Measurements from ENCODE around the gene PHAX.
"Not testable (repeated sequence)": the region's sequence is repeated elsewhere in the genome, so short reads cannot be mapped to it uniquely, and the experiment has no call there.

The PHAX gene, protein sequence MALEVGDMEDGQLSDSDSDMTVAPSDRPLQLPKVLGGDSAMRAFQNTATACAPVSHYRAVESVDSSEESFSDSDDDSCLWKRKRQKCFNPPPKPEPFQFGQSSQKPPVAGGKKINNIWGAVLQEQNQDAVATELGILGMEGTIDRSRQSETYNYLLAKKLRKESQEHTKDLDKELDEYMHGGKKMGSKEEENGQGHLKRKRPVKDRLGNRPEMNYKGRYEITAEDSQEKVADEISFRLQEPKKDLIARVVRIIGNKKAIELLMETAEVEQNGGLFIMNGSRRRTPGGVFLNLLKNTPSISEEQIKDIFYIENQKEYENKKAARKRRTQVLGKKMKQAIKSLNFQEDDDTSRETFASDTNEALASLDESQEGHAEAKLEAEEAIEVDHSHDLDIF

DNA sequence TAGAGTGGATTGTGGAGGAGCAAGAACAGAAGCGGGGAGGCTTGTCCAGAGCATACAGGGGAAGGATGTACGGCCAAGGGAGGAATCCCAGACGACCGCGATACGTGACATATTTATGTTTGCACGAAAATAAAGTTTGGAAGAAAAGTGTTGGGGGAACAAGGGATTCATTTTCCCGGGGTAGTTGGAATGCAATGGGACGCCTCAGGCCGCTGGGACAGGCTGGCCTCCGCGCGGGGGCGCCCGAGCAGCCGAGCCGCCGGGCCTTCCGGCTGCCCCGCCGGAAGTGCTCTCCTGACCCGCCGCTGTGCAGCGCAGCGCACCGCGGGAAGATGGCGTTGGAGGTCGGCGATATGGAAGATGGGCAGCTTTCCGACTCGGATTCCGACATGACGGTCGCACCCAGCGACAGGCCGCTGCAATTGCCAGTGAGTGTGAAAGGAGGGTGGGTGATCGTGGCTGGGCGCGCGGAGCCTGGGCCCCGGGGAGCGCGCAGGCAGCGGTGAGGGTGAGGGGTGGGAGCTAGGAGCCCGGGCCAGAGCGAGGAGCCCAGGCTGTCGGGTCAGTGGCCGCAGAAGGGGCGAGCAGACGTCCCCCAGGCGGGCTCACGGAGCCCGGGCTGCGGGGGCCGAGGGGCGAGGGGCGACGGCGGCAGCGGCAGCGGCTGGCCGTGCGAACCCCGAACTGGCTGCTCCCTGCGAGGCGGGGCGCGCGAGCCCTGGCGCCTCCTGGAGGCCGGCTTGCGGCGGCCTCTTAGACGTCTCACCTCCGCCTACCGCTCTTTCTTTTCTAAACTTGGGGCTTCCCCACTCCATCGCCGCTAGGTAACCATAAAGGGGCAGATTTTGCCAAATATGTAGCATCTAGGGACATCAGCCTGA lies at the start of gene PHAX:
Gene PHAX, plus strand, starts transcription at position 317 of the 881 bp plus-strand sequence. Its CDS starts 16 bp downstream, at position 333.
- H3K27me3 ChIP-seq (ENCODE audit: control insufficient read depth in 1 of 2, insufficient read depth in 2 of 2, low read length in 2 of 2) = no peaks in the 10 kb centered on the region
- H3K9ac ChIP-seq (ENCODE audit: low read length) = peak within 1 kb of the TSS; percentile 58
- H3K36me3 ChIP-seq (ENCODE audit: insufficient read depth, low read length) = peaks cover 12% of the 10 kb centered on the region
- peak within 1 kb of the TSS; percentile 90 for H3K27ac ChIP-seq (ENCODE audit: low read depth, low read length)
- H3K9me3 ChIP-seq (ENCODE audit: low read length) = no peaks in the 10 kb centered on the region
- H3K4me3 ChIP-seq (ENCODE audit: low read depth in 1 of 2, low read length in 2 of 2) = peak within 1 kb of the TSS; percentile 39 to 91
- peaks cover 22% of the 10 kb centered on the region for H3K4me1 ChIP-seq (ENCODE audit: insufficient read depth, low read length)

GRCh38 chr5:126552614-126553013 lies 48.1 kb upstream of the PHAX start:
- peaks cover 43% of the 10 kb centered on the region for H3K36me3 ChIP-seq (ENCODE audit: insufficient read depth, low read length)
- no peak overlapping the region for H3K9ac ChIP-seq (ENCODE audit: low read length)
- no peak overlapping the region for H3K27ac ChIP-seq (ENCODE audit: low read depth, low read length)
- no peaks in the 10 kb centered on the region for H3K4me1 ChIP-seq (ENCODE audit: insufficient read depth, low read length)
- no peaks in the 10 kb centered on the region for H3K27me3 ChIP-seq (ENCODE audit: control insufficient read depth in 1 of 2, insufficient read depth in 2 of 2, low read length in 2 of 2)
- no peaks in the 10 kb centered on the region for H3K9me3 ChIP-seq (ENCODE audit: low read length)
- H3K4me3 ChIP-seq (ENCODE audit: low read depth in 1 of 2, low read length in 2 of 2) = no peak overlapping the region

DNA sequence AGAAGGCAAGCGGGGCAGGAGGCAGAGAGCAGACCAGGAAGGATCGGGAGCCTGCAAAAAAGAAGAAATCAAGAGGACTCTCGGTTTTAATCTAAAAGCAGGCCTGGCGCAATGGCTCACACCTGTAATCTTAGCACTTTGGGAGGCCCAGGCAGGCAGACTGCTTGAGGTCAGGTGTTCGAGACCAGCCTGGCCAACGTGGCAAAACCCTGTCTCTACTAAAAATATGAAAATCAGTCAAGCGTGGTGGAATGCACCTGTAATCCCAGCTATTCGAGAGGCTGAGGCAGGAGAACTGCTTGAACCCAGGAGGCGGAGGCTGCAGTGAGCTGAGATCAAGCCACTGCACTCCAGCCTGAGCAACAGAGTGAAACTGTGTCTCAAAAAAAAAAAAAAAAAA lies 45.6 kb upstream of the PHAX start:
- H3K36me3 ChIP-seq (ENCODE audit: insufficient read depth, low read length) = peaks cover 40% of the 10 kb centered on the region
- H3K27ac ChIP-seq (ENCODE audit: low read depth, low read length); H3K27me3 ChIP-seq (ENCODE audit: control insufficient read depth in 1 of 2, insufficient read depth in 2 of 2, low read length in 2 of 2); H3K9me3 ChIP-seq (ENCODE audit: low read length); H3K4me1 ChIP-seq (ENCODE audit: insufficient read depth, low read length); H3K9ac ChIP-seq (ENCODE audit: low read length); H3K4me3 ChIP-seq (ENCODE audit: low read depth in 1 of 2, low read length in 2 of 2): not testable (repeated sequence)

GRCh38 chr5:126561908-126562307 lies 38.8 kb upstream of the PHAX start:
- Histone ChIP-seq H3K4me1 (ENCODE audit: insufficient read depth, low read length) (no peaks in the 10 kb centered on the region), H3K4me3 (ENCODE audit: low read depth in 1 of 2, low read length in 2 of 2) (no peak overlapping the region), H3K9ac (ENCODE audit: low read length) (no peak overlapping the region), H3K27ac (ENCODE audit: low read depth, low read length) (no peak overlapping the region), H3K36me3 (ENCODE audit: insufficient read depth, low read length) (peaks cover 8% of the 10 kb centered on the region), H3K27me3 (ENCODE audit: control insufficient read depth in 1 of 2, insufficient read depth in 2 of 2, low read length in 2 of 2) (no peaks in the 10 kb centered on the region), H3K9me3 (ENCODE audit: low read length) (no peaks in the 10 kb centered on the region)

- no peaks in the 10 kb centered on the region for H3K27me3 ChIP-seq (ENCODE audit: control insufficient read depth in 1 of 2, insufficient read depth in 2 of 2, low read length in 2 of 2)
- H3K4me1 ChIP-seq (ENCODE audit: insufficient read depth, low read length) = no peaks in the 10 kb centered on the region
- no peaks in the 10 kb centered on the region for H3K9me3 ChIP-seq (ENCODE audit: low read length)
- H3K4me3 ChIP-seq (ENCODE audit: low read depth in 1 of 2, low read length in 2 of 2) = no peak overlapping the region
- H3K27ac ChIP-seq (ENCODE audit: low read depth, low read length) = no peak overlapping the region
- no peak overlapping the region for H3K9ac ChIP-seq (ENCODE audit: low read length)
- peaks cover 8% of the 10 kb centered on the region for H3K36me3 ChIP-seq (ENCODE audit: insufficient read depth, low read length)
These were observed 37.9 kb upstream of the PHAX start for GRCh38 chr5:126562823-126563222.

GRCh38 chr5:126568206-126568755 lies 32.5 kb upstream of the PHAX start:
- Histone ChIP-seq H3K4me1 (ENCODE audit: insufficient read depth, low read length) (no peaks in the 10 kb centered on the region), H3K4me3 (ENCODE audit: low read depth in 1 of 2, low read length in 2 of 2) (no peak overlapping the region), H3K36me3 (ENCODE audit: insufficient read depth, low read length) (peaks cover 29% of the 10 kb centered on the region), H3K9ac (ENCODE audit: low read length) (no peak overlapping the region), H3K9me3 (ENCODE audit: low read length) (no peaks in the 10 kb centered on the region), H3K27ac (ENCODE audit: low read depth, low read length) (no peak overlapping the region), H3K27me3 (ENCODE audit: control insufficient read depth in 1 of 2, insufficient read depth in 2 of 2, low read length in 2 of 2) (no peaks in the 10 kb centered on the region)

DNA sequence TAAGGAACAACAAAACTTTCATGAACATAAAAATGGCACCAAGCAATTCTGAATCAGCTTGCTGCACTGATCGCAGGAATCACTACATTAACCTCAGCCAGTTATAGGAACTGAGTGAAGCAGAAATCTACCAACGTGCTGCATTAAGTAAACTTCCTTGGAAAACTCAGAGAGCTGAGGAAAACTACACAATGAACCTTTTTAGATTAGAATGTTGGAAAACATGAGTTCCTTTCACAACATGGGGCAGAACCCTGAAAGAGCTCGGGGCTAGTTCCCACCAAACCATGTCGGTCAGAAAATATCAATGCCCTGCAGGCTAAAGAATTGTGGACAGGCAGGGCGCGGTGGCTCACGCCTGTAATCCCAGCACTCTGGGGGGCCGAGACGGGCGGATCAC lies 25.1 kb upstream of the PHAX start:
- no peak overlapping the region for H3K9ac ChIP-seq (ENCODE audit: low read length)
- no peak overlapping the region for H3K4me3 ChIP-seq (ENCODE audit: low read depth in 1 of 2, low read length in 2 of 2)

DNA sequence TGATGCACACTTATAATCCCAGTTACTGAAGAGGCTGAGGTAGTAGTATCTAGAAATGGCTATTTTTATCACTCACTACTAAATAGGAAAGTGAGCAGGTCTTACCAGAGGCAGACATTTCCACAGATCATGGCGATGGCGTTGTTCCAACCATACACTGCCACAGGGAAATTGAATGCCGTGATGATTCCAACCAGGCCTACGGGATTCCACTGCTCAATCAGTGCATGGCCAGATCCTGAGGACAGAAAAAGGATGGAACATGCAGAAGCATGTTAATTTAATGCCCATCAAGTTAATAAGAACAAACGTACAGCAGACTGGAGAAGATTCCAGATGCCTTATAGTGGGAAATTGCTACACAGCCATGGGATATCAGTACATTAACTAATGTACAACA lies 23.8 kb upstream of the PHAX start:
- no peak overlapping the region for H3K4me3 ChIP-seq (ENCODE audit: low read depth in 1 of 2, low read length in 2 of 2)
- H3K4me1 ChIP-seq (ENCODE audit: insufficient read depth, low read length) = no peaks in the 10 kb centered on the region
- H3K36me3 ChIP-seq (ENCODE audit: insufficient read depth, low read length) = peaks cover 36% of the 10 kb centered on the region
- no peak overlapping the region for H3K9ac ChIP-seq (ENCODE audit: low read length)
- no peaks in the 10 kb centered on the region for H3K27me3 ChIP-seq (ENCODE audit: control insufficient read depth in 1 of 2, insufficient read depth in 2 of 2, low read length in 2 of 2)
- no peak overlapping the region for H3K27ac ChIP-seq (ENCODE audit: low read depth, low read length)
- no peaks in the 10 kb centered on the region for H3K9me3 ChIP-seq (ENCODE audit: low read length)

More for the DNA sequence above, 25.1 kb upstream of the PHAX start:
- H3K4me1 ChIP-seq (ENCODE audit: insufficient read depth, low read length) = no peaks in the 10 kb centered on the region
- peaks cover 35% of the 10 kb centered on the region for H3K36me3 ChIP-seq (ENCODE audit: insufficient read depth, low read length)
- no peaks in the 10 kb centered on the region for H3K9me3 ChIP-seq (ENCODE audit: low read length)
- no peak overlapping the region for H3K27ac ChIP-seq (ENCODE audit: low read depth, low read length)
- no peaks in the 10 kb centered on the region for H3K27me3 ChIP-seq (ENCODE audit: control insufficient read depth in 1 of 2, insufficient read depth in 2 of 2, low read length in 2 of 2)

DNA sequence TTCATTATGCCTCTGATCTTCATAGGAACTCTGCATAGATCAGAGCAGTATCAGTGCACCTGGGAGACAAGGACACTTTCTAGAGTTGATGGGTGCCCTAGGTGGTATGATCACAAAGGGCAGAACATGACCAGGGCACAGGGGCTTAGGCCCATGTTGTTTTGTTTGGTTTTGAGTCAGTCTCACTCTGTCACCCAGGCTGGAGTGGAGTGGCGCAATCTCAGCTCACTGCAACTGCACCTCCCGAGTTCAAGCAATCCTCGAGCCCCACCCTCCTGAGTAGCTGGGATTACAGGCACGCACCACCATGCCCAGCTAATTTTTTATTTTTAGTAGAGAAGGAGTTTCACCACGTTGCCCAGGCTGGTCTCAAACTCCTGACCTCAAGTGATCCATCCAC lies 23.3 kb upstream of the PHAX start:
- Histone ChIP-seq H3K9me3 (ENCODE audit: low read length) (no peaks in the 10 kb centered on the region), H3K9ac (ENCODE audit: low read length) (no peak overlapping the region), H3K27ac (ENCODE audit: low read depth, low read length) (no peak overlapping the region), H3K36me3 (ENCODE audit: insufficient read depth, low read length) (peaks cover 36% of the 10 kb centered on the region), H3K27me3 (ENCODE audit: control insufficient read depth in 1 of 2, insufficient read depth in 2 of 2, low read length in 2 of 2) (no peaks in the 10 kb centered on the region), H3K4me1 (ENCODE audit: insufficient read depth, low read length) (no peaks in the 10 kb centered on the region), H3K4me3 (ENCODE audit: low read depth in 1 of 2, low read length in 2 of 2) (no peak overlapping the region)

DNA sequence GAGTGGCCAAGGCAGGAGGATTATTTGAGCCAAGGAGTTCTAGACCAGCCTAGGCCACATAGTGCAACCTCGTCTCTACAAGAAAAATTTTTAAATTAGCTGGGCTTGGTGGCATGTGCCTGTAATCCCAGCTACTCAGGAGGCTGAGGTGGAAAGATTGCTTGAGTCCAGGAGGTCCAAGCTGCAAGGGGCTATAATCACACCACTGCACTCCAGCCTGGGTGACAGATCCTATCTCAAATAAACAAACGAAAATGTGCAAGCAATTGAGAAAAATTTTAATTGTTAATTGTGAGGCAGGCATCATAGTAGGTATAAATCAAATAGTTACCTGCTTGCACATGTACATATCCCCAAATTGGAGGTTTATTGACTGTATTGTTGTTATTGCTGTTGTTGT lies 21.0 kb upstream of the PHAX start:
- no peak overlapping the region for H3K9ac ChIP-seq (ENCODE audit: low read length)
- no peaks in the 10 kb centered on the region for H3K27me3 ChIP-seq (ENCODE audit: control insufficient read depth in 1 of 2, insufficient read depth in 2 of 2, low read length in 2 of 2)
- no peak overlapping the region for H3K4me3 ChIP-seq (ENCODE audit: low read depth in 1 of 2, low read length in 2 of 2)
- H3K9me3 ChIP-seq (ENCODE audit: low read length) = no peaks in the 10 kb centered on the region
- H3K4me1 ChIP-seq (ENCODE audit: insufficient read depth, low read length) = no peaks in the 10 kb centered on the region
- peaks cover 42% of the 10 kb centered on the region for H3K36me3 ChIP-seq (ENCODE audit: insufficient read depth, low read length)
- no peak overlapping the region for H3K27ac ChIP-seq (ENCODE audit: low read depth, low read length)

- Histone ChIP-seq H3K27me3 (ENCODE audit: control insufficient read depth in 1 of 2, insufficient read depth in 2 of 2, low read length in 2 of 2) (no peaks in the 10 kb centered on the region), H3K9me3 (ENCODE audit: low read length) (no peaks in the 10 kb centered on the region), H3K4me1 (ENCODE audit: insufficient read depth, low read length) (no peaks in the 10 kb centered on the region), H3K27ac (ENCODE audit: low read depth, low read length) (no peak overlapping the region), H3K36me3 (ENCODE audit: insufficient read depth, low read length) (peaks cover 28% of the 10 kb centered on the region), H3K4me3 (ENCODE audit: low read depth in 1 of 2, low read length in 2 of 2) (no peak overlapping the region), H3K9ac (ENCODE audit: low read length) (no peak overlapping the region)
These were observed 17.0 kb upstream of the PHAX start for GRCh38 chr5:126583761-126584160.

Measured in muscle layer of colon (tissue), 2 donors.